GM20000 (cell line): ENCODE measurements around the gene ARID3A.

ENCODE experiments used
- DNase-seq: peaks from one replicate; pipeline ENCODE4 v3.0.0; 2012; ENCODE audit warnings: low spot score
- TF ChIP-seq, protein P1 (sequence below): IDR thresholded peaks from 2 replicates; pipeline ENCODE4 v1.5.1; 2012; ENCODE audit warnings: mild to moderate bottlenecking, control low read depth; ENCODE audit errors: extremely low read depth, missing control alignments

ARID3A gene

DNA sequence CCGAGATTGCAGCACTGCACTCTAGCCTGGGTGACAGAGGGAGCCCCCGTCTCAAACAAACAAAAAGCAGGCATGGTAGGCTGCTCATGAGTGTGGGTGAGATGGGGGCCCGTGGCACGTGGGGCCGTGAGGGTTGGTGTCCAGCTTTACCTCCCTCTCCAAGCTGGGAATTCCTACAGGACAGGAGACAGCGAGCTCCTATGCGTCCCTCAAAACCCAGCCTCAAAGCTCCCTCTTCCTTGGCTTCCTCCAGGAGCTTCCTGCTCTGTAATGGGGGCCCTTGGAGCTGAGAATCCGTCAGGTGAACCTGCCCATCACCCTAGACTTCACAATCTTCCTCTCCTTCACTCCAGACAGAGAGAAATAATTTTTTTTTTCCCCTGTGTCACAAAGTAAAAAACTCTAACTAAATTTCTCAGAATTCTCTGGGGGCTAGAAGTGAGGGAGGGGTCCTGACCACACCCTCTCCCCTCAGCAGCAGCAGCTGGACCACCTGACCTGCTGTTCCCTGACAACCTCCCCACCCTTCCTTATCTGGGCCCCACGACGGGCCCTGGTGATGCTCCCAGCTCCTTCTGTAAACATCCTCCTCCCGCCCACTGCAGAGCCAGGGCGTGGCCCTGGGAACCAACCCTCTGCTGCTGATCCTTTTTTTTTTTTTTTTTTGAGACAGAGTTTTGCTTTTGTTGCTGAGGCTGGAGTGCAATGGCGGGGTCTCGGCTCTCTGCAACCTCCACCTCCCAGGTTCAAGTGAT lies 36.2 kb downstream of the ARID3A start:
- DNase-seq = no peak
- TF ChIP-seq, protein P1, sequence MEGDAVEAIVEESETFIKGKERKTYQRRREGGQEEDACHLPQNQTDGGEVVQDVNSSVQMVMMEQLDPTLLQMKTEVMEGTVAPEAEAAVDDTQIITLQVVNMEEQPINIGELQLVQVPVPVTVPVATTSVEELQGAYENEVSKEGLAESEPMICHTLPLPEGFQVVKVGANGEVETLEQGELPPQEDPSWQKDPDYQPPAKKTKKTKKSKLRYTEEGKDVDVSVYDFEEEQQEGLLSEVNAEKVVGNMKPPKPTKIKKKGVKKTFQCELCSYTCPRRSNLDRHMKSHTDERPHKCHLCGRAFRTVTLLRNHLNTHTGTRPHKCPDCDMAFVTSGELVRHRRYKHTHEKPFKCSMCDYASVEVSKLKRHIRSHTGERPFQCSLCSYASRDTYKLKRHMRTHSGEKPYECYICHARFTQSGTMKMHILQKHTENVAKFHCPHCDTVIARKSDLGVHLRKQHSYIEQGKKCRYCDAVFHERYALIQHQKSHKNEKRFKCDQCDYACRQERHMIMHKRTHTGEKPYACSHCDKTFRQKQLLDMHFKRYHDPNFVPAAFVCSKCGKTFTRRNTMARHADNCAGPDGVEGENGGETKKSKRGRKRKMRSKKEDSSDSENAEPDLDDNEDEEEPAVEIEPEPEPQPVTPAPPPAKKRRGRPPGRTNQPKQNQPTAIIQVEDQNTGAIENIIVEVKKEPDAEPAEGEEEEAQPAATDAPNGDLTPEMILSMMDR = no peak

DNA sequence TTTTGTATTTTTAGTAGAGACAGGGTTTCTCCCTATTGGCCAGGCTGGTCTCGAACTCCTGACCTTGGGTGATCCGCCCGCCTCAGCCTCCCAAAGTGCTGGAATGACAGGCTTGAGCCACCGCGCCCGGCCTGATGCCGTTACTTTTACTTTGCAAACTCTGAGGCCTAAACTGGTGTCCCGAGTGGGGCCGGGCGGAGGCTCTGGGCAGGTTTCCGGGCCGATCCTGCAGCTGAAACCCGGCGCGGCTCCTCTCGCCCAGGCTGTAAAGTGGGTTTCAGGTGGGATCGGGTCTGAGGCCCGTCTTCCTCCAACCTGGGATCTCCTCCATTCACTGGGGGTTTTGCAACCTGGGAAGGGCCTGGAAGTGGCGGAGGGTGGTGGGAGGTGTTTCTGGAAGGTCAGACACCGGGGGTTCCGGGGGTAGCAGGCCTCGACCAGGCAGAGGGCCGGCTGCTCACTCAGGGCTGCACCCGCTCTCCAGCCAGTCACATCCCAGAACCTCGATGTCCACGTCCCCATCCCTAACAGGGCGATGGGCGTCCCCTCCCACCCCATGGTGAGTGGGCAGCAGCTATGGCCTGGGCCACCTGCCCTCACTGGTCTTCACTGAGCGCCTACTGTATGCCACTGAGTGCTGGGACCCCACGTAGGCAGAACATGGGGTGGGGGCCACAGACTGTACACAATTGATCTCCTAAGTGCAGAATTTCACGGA lies 37.0 kb downstream of the ARID3A start:
- TF ChIP-seq, protein P1 = no peak
- DNase-seq = no peak

DNA sequence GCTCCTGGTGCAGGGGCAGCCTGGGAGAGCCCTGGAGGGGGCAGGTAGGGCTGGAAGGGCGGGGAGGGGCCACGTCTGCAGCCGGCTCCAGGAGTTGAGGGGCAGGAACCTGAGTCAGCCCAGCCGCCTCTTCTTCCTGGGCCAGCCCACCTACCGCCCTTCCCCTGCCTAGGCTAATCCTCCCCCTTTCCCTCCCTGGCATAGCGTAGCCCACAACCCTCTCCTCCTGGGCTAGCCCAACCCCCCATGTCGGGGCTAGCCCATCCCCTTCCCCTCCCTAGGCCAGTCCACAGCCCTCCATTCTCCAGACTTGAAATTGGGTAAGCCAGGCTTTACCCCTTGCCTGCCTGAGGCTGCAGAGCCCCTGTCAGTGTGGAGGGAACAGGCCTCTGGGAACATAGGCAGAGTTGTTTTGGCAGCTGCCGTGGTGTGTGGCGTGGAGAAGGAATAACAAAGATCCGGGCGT lies 37.7 kb downstream of the ARID3A start:
- TF ChIP-seq, protein P1 = no peak

DNA sequence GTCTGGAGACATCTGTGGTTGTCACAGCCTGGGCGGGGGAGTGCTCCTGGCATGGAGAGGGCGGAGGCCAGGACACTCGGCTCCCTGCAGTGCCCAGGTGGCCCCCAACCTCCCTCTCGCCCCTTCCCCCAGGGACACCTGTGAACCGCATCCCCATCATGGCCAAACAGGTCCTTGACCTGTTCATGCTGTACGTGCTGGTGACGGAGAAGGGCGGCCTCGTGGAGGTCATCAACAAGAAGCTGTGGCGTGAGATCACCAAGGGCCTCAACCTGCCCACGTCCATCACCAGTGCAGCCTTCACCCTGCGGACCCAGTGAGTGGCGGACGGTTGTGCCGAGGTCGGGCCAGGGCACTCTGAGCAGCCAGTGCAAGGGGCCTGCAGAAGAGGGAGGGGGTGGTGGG lies 38.3 kb downstream of the ARID3A start:
- TF ChIP-seq, protein P1 = no peak
- no peak for DNase-seq

More for the DNA sequence above, 37.7 kb downstream of the ARID3A start:
- no peak for DNase-seq

DNA sequence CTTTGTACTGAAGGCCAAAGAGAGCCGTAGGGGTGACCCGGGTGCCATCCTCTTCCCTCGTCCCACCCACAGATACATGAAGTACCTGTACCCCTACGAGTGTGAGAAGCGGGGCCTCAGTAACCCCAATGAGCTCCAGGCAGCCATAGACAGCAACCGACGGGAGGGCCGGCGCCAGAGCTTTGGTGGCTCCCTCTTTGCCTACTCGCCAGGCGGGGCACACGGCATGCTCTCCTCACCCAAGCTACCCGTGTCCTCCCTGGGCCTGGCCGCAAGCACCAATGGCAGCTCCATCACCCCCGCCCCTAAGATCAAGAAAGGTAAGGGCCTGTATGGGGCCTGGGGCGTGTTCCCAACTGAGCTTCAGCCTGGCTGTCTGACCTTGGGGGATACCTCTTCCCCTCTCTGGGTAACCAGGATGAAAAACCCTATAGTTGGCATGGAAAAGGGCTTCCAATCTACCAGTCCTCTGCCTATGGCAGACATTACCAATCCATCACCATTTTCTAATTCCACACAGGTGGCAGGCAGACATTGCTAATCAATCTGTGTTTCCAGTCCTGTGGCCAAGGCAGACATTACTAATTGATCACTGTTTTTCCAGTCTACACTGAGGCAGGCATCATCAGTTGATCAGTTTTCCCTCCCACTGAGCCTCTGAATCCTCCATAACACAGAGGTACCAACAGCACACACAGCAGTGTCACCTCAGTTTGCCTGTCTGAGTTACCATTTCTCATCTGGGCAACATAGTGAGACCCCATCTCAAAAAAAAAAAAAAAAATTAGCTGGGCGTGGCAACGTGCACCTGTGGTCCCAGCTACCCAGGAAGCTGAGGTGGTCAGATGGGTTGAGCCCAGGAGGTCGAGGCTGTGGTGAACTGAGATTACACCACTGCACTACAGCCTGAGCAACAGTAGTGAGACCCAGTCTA lies 39.2 kb downstream of the ARID3A start:
- TF ChIP-seq, protein P1 = no peak
- DNase-seq = no peak

DNA sequence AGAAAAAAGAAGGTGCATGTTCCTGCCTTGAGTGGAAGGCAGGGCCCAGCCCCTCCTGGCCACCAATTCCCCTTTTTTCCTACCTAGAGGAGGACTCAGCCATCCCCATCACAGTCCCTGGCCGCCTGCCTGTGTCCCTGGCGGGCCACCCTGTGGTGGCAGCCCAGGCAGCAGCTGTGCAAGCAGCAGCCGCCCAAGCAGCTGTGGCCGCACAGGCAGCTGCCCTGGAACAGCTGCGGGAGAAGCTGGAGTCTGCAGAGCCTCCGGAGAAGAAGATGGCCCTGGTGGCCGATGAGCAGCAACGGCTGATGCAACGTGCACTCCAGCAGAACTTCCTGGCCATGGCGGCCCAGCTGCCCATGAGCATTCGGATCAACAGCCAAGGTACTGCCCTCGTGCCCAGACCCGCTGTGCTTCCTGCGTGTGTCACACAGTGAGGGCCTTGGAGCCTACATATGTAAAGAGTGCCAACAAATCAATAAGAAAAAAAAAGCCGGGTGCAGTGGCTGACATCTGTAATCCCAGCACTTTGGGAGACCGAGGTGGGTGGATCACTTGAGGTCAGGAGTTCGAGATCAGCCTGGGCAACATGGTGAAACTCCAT lies 40.8 kb downstream of the ARID3A start:
- no peak for DNase-seq

More for the DNA sequence above, 40.8 kb downstream of the ARID3A start:
- TF ChIP-seq, protein P1 = no peak
